Esophagus squamous epithelium (tissue), 5 donors: ENCODE data around the gene ELF5. TPM values are rescaled to one million over a fixed set of nuclear protein-coding genes. Genes with fewer than 3 reads are reported as not detected.
A peak's percentile ranks its signal among the peaks of the same experiment; 100 is the strongest.

Experiments used
- DNase-seq: peaks from one replicate; lab custom pipeline; 2025; lab: John Stamatoyannopoulos, UW
- H3K27ac ChIP-seq, 4 donors: fragments of 200-600 bp; sonication (generic); one replicate each; pipeline ENCODE4 v1.5.1; 2016 to 2019; ENCODE audit warnings: mild to moderate bottlenecking in 1 of 4
- H3K27me3 ChIP-seq, 4 donors: fragments of 200-600 bp; sonication (generic); 1 replicate in 3 of 4; 2 replicates in 1 of 4; pipeline versions ENCODE4 v1.5.1 to v1.6.0; 2017 to 2021; ENCODE audit warnings: antibody characterized with exemption in 1 of 4
- H3K36me3 ChIP-seq, 3 donors: fragments of 200-600 bp; sonication (generic); one replicate each; pipeline ENCODE4 v1.5.1; 2016 to 2019
- H3K4me1 ChIP-seq, 3 donors: fragments of 200-600 bp; sonication (generic); one replicate each; pipeline ENCODE4 v1.5.1; 2017 to 2019
- H3K4me3 ChIP-seq, 4 donors: fragments of 200-600 bp; sonication (generic); 1 replicate in 3 of 4; 2 replicates in 1 of 4; pipeline ENCODE4 v1.5.1; 2016 to 2019; ENCODE audit warnings: mild to moderate bottlenecking in 2 of 4, moderate library complexity in 1 of 4
- H3K9me3 ChIP-seq, 3 donors: fragments of 200-600 bp; sonication (generic); one replicate each; pipeline ENCODE4 v1.5.1; 2016 to 2019
- POLR2A ChIP-seq, 4 donors: fragments of 450-650 bp; IDR thresholded peaks; one replicate each; pipeline ENCODE4 v1.6.1; 2017; ENCODE audit warnings: antibody characterized with exemption in 4 of 4, mild to moderate bottlenecking in 4 of 4, moderate library complexity in 3 of 4
- WGBS, 2 donors: methylation state at CpG; one replicate each; pipeline ENCODE4 v1.1.5; 2018; 5-methylcytosine and 5-hydroxymethylcytosine counted together
- intact Hi-C: fragments of 100-400 bp; cut with DNase I; formaldehyde crosslinking; loops from one replicate; pipeline ENCODE4 v1.15.0; 2022
- total RNA-seq, 4 donors: library from RNA; depleted of rRNA; stranded (reverse); fragments of >200 nt; gene quantifications; one replicate each; pipeline ENCODE4 v1.1.0, GENCODE V29; 2016
- TF ChIP-seq, protein P1 (sequence below), 6 experiments: fragments of 450-650 bp in 4 of 6; fragments of 200-600 bp in 2 of 6; sonication (generic) in 2 of 6; IDR thresholded peaks; one replicate each; pipeline ENCODE4 v1.5.1; 2016 to 2019; ENCODE audit warnings: antibody characterized with exemption in 6 of 6, mild to moderate bottlenecking in 4 of 6, moderate library complexity in 4 of 6
- donor health status: DM: yes; HTN: yes; CAD: no.

The ELF5 gene
- total RNA-seq, 4 donors from 2014 or later = 0.11 to 1.8 (median 0.32) TPM

DNA sequence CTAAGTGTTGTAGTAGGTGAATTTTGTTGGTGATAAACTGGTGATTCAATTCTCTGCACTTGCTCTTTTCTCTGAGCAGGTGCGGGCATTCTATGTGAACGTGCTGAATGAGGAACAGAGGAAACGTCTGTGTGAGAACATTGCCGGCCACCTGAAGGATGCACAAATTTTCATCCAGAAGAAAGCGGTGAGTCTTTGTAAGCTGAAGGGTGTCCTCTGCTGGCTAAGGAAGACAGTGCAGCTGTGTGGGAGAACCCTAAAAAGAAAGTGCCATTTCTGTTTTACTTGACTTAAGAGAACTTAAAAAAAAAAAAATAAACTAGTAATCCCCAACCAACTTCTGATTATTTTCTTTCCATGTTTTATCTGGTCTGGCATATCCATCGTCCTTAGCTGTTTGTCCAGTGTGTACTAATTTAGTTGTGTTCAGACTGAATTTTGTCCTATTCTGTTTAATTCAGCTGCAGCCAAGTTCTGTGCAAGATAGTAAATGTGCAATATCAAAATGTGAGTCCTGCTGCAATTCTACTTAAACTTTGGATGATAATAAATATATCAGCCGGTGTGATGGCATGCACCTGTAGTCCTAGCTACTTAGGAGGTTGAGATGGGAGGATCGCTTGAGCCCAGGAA is 45.3 kb downstream of the ELF5 start:
- no peak for DNase-seq
- intact Hi-C loops = no loop called here
- no peak overlapping the region for H3K4me3 ChIP-seq

GRCh38 chr11:34466802-34467488 is 46.6 kb downstream of the ELF5 start:
- peaks cover 0 to 9% (median 5%) of the 10 kb centered on the region in 3 donors for H3K9me3 ChIP-seq
- no peak overlapping the region for H3K4me3 ChIP-seq
- peaks cover 3 to 97% (median 33%) of the 10 kb centered on the region in 3 donors for H3K36me3 ChIP-seq
- H3K4me1 ChIP-seq = no peaks in the 10 kb centered on the region
- DNase-seq = no peak
- H3K27ac ChIP-seq = no peak overlapping the region
- intact Hi-C loops = no loop called here
- 96 to 97% methylated on average over 3 of the region's 3 CpGs for WGBS, 2 donors
- H3K27me3 ChIP-seq = no peaks in the 10 kb centered on the region
- TF ChIP-seq, protein P1, sequence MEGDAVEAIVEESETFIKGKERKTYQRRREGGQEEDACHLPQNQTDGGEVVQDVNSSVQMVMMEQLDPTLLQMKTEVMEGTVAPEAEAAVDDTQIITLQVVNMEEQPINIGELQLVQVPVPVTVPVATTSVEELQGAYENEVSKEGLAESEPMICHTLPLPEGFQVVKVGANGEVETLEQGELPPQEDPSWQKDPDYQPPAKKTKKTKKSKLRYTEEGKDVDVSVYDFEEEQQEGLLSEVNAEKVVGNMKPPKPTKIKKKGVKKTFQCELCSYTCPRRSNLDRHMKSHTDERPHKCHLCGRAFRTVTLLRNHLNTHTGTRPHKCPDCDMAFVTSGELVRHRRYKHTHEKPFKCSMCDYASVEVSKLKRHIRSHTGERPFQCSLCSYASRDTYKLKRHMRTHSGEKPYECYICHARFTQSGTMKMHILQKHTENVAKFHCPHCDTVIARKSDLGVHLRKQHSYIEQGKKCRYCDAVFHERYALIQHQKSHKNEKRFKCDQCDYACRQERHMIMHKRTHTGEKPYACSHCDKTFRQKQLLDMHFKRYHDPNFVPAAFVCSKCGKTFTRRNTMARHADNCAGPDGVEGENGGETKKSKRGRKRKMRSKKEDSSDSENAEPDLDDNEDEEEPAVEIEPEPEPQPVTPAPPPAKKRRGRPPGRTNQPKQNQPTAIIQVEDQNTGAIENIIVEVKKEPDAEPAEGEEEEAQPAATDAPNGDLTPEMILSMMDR (IDR thresholded peaks at IDR 0.05) = no peak
- no peak for TF ChIP-seq POLR2A (IDR thresholded peaks at IDR 0.05)

More for the DNA sequence above, 45.3 kb downstream of the ELF5 start:
- H3K9me3 ChIP-seq = peaks cover 0 to 9% (median 5%) of the 10 kb centered on the region in 3 donors
- no peaks in the 10 kb centered on the region for H3K4me1 ChIP-seq
- no peak for TF ChIP-seq POLR2A (IDR thresholded peaks at IDR 0.05)
- TF ChIP-seq, protein P1 (IDR thresholded peaks at IDR 0.05) = peak in 5 of 6 experiments; percentile 53 to 78 (median 60)
- no peaks in the 10 kb centered on the region for H3K27me3 ChIP-seq
- WGBS, 2 donors = 79 to 83% methylated on average over 8 of the region's 8 CpGs
- no peak overlapping the region for H3K27ac ChIP-seq
- H3K36me3 ChIP-seq = peaks cover 3 to 97% (median 39%) of the 10 kb centered on the region in 3 donors

DNA sequence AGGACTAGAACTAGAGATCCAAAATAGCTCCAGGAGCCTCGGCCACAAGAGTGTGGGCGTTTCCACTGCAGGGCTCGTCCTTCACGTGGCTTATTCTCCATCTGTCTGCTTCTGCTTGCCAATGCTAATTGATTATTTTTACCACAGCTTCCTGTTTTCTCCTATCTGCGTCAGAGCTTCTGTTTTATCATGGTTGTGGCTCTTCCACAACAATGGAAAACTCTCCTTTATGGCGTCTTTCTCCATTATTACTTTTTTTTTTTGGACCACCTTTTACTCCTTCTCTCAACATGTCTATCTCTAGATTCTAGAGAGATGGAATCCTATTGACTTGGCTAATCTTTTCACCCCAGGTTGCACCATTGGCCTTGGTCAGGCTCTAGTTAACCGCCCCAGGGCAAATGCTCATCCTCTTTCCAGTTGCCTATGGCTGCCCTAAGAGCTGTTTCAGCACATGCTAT is 49.0 kb downstream of the ELF5 start:
- 62 to 93% methylated on average over 6 to 7 of the region's 7 CpGs for WGBS, 2 donors
- Histone ChIP-seq H3K27me3 (no peaks in the 10 kb centered on the region), H3K4me1 (no peaks in the 10 kb centered on the region), H3K9me3 (peaks cover 0 to 9% (median 5%) of the 10 kb centered on the region in 3 donors), H3K27ac (no peak overlapping the region), H3K36me3 (peaks cover 11 to 97% (median 26%) of the 10 kb centered on the region in 3 donors), H3K4me3 (no peak overlapping the region)
- no peak for DNase-seq
- TF ChIP-seq POLR2A (IDR thresholded peaks at IDR 0.05) = no peak
- TF ChIP-seq, protein P1 (IDR thresholded peaks at IDR 0.05) = no peak
- intact Hi-C loops = no loop called here

DNA sequence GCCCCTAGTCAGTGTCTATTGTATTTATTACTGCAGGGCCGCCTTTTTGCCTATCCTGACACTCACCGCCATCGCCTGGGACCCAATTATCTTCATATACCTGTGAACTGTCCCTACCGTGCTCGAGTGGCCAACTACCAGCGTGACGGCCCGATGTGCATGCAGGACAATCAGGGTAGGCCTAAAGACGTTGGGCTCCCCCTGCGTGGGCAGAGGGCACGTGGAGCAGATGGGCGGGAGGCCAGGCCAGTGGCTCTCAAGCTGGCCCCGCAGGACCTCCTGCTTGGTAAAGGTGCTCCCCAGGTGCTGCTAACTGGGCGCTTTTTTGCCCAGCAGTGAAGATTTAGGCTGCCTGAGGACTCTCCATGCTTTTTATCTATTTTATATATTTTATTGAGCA is 52.4 kb downstream of the ELF5 start:
- H3K4me1 ChIP-seq = no peaks in the 10 kb centered on the region
- no peak overlapping the region for H3K27ac ChIP-seq
- peaks cover 0 to 4% (median 0%) of the 10 kb centered on the region in 3 donors for H3K9me3 ChIP-seq
- WGBS, 2 donors = 90 to 93% methylated on average over 2 to 13 of the region's 14 CpGs
- H3K27me3 ChIP-seq = no peaks in the 10 kb centered on the region
- peaks cover 14 to 100% (median 33%) of the 10 kb centered on the region in 3 donors for H3K36me3 ChIP-seq
- TF ChIP-seq, protein P1 (IDR thresholded peaks at IDR 0.05) = no peak
- no peak for TF ChIP-seq POLR2A (IDR thresholded peaks at IDR 0.05)
- no peak for DNase-seq
- no peak overlapping the region for H3K4me3 ChIP-seq
- intact Hi-C loops = no loop called here

DNA sequence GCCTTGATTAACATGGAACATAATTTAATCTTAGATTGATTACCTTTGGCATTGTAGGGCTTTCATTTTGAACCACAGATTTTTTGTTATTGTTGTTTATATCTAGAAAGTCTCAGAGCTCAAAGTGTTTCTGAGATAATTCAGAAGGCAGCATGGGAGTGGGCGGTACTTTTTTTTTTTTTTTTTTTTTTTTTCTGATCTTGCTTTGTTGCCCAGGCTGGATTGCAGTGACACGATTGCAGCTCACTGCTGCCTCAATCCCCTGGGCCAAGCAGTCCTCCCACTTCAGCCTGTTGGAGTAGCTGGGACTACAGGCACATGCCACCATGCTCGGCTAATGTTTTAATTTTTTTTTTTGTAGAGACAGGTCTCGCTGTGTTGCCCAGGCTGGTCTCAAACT is 53.3 kb downstream of the ELF5 start:
- Histone ChIP-seq H3K27ac (no peak overlapping the region), H3K9me3 (no peaks in the 10 kb centered on the region), H3K36me3 (peaks cover 18 to 100% (median 31%) of the 10 kb centered on the region in 3 donors), H3K4me1 (no peaks in the 10 kb centered on the region), H3K4me3 (no peak overlapping the region), H3K27me3 (no peaks in the 10 kb centered on the region)
- WGBS, 2 donors = 73 to 80% methylated on average over 3 to 4 of the region's 4 CpGs
- TF ChIP-seq POLR2A (IDR thresholded peaks at IDR 0.05) = no peak
- TF ChIP-seq, protein P1 (IDR thresholded peaks at IDR 0.05) = no peak
- intact Hi-C loops = no loop called here
- no peak for DNase-seq
